ENCODE measurements around the gene SLMAP.

Gene SLMAP

DNA sequence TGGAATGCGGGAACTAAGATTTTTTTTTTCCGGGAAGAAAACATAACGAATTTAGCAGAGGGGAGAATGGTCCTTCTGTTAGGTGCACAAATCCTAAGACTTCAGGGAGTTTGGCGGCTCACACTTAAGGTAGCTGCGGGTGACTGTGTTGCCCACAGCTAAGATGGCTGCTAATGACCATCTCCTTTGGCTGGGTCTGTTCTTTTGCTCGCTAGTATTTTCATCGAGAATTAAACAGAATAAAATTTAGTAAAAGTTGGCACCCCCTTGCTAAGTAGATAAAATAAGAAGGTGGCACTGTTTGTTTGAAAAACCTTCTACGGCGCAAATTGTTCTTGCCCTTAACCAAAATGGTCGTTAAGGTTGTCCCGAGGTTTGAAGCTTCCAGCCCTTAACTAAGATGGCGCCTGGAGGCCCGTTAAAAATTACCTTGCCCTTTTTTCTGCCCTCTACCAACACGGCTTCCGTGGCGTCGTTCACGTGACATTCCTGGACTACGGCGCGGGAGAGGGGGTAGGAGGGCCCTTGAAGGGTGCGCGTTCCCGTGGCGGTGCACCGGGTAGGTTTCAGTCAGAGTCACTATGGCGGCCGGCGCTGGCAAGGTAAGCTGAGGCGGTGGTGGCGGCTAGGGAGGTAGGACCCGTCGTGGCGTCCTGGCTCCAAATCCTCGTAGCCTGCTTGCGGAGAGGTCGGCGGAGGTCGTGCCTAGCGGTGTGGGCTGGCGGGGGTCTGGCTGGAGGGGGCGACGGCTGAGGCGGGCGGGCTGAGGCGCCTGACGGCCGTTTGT lies at the start of gene SLMAP:
Gene SLMAP, plus strand, starts transcription at position 569 of the 787 bp plus-strand sequence. CDS start 1,343 bp downstream, outside the sequence.
- DNase-seq (ENCODE audit: low read depth in 1 of 2, low spot score in 1 of 2): peak; percentile 92 to 93

- no peak for DNase-seq (ENCODE audit: low read depth in 1 of 2, low spot score in 1 of 2)
Observed at GRCh38 chr3:57706462-57706861, 49.6 kb upstream of the SLMAP start.

GRCh38 chr3:57709031-57709430 lies 47.1 kb upstream of the SLMAP start:
- DNase-seq (ENCODE audit: low read depth in 1 of 2, low spot score in 1 of 2): no peak

DNA sequence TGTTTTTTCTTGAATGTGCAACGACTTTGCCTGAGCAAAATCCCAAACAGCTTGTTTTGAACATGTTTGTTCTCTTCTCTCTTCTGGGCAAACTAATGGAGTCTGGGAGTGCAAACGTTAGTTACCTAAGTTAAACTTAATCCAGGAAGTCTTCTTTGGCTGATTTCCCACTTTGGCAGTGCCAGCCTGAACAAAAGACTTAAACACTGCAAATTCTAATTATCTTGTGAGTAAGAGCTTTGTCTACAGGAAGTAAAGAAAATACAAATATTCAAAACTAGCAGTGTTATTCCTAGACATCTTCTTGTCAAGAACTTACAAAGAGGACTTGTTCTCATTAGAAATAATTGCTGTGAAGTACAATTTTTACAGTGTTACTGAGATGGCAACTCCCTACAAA lies 46.5 kb upstream of the SLMAP start:
- no peak for DNase-seq (ENCODE audit: low read depth in 1 of 2, low spot score in 1 of 2)

- DNase-seq (ENCODE audit: low read depth in 1 of 2, low spot score in 1 of 2): no peak
Observed at GRCh38 chr3:57715686-57716085, 40.4 kb upstream of the SLMAP start.

- DNase-seq (ENCODE audit: low read depth in 1 of 2, low spot score in 1 of 2): no peak
Observed at GRCh38 chr3:57717205-57717868, 38.8 kb upstream of the SLMAP start.

GRCh38 chr3:57718118-57718517 lies 38.0 kb upstream of the SLMAP start:
- no peak for DNase-seq (ENCODE audit: low read depth in 1 of 2, low spot score in 1 of 2)

DNA sequence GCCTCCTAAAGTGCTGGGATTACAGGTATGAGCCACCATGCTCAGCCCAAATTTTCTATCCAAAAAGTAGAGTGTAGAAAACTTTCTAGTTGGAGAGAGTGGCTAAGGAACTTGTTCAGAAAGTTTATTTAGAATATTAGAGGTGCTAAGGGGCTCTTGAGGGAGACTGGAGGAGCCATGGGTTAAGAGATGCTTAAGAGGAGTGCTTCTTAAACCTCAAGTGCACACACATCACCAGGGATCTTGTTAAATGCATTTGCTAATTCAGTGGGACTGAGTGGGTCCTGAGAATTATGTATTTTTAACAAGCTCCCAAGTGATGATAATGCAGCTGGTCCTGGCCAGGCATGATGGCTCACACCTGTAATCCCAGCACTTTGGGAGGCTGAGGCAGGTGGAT lies 29.7 kb upstream of the SLMAP start:
- DNase-seq (ENCODE audit: low read depth in 1 of 2, low spot score in 1 of 2): no peak

GRCh38 chr3:57727106-57727505 lies 29.0 kb upstream of the SLMAP start:
- no peak for DNase-seq (ENCODE audit: low read depth in 1 of 2, low spot score in 1 of 2)

DNA sequence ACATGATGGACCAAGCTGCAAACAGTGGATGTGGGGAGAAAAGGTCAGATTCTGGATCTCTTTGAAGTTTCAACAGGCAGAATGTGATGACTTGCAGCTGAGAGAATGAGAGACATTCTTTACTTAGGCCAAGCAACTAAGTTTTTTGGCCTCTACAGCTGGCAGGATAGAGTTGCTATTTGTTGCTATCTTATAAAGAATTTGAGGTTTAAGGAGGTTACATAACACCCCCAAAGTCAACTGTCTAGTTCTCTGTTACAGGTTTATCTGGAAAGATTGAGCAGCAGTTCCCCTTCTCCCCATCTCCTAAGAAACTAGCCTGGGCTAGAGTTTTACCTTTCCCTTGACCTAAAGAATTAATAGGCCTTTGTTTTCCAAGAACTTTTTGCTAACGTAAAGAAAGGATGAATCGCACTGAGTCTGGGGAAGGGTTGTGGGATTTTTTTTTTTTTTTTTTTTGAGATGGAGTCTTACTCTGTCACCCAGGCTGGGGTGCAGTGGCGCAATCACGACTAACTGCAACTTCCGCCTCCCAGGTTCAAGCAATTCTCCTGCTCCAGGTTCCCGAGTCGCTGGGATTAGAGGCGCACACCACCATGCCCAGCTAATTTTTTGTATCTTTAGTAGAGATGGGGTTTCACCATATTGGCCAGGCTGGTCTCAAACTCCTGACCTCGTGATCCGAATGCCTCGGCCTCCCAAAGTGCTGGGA lies 26.6 kb upstream of the SLMAP start:
- DNase-seq (ENCODE audit: low read depth in 1 of 2, low spot score in 1 of 2): no peak

- DNase-seq (ENCODE audit: low read depth in 1 of 2, low spot score in 1 of 2): no peak
Observed at GRCh38 chr3:57730682-57731081, 25.4 kb upstream of the SLMAP start.

- DNase-seq (ENCODE audit: low read depth in 1 of 2, low spot score in 1 of 2): no peak
Observed at GRCh38 chr3:57731311-57731710, 24.8 kb upstream of the SLMAP start.

GRCh38 chr3:57733790-57734189 lies 22.3 kb upstream of the SLMAP start:
- DNase-seq (ENCODE audit: low read depth in 1 of 2, low spot score in 1 of 2): no peak

GRCh38 chr3:57735405-57735804 lies 20.7 kb upstream of the SLMAP start:
- DNase-seq (ENCODE audit: low read depth in 1 of 2, low spot score in 1 of 2): no peak

GRCh38 chr3:57737840-57738239 lies 18.3 kb upstream of the SLMAP start:
- no peak for DNase-seq (ENCODE audit: low read depth in 1 of 2, low spot score in 1 of 2)

- DNase-seq (ENCODE audit: low read depth in 1 of 2, low spot score in 1 of 2): no peak
Observed at GRCh38 chr3:57738391-57738790, 17.7 kb upstream of the SLMAP start.

GRCh38 chr3:57740027-57740426 lies 16.1 kb upstream of the SLMAP start:
- DNase-seq (ENCODE audit: low read depth in 1 of 2, low spot score in 1 of 2): no peak

- DNase-seq (ENCODE audit: low read depth in 1 of 2, low spot score in 1 of 2): no peak
Observed at GRCh38 chr3:57743496-57743895, 12.6 kb upstream of the SLMAP start.

GRCh38 chr3:57745101-57745500 lies 11.0 kb upstream of the SLMAP start:
- DNase-seq (ENCODE audit: low read depth in 1 of 2, low spot score in 1 of 2): no peak

- DNase-seq (ENCODE audit: low read depth in 1 of 2, low spot score in 1 of 2): no peak
Observed at GRCh38 chr3:57746156-57747010, 9.7 kb upstream of the SLMAP start.

- no peak for DNase-seq (ENCODE audit: low read depth in 1 of 2, low spot score in 1 of 2)
Observed at GRCh38 chr3:57749542-57749941, 6.6 kb upstream of the SLMAP start.
